Activated CD4-positive, CD25-positive, alpha-beta regulatory T cell treated with anti-CD3 and anti-CD28 coated beads, Interleukin-2, amount 50 U/mL, for 16 hours (primary cell): ENCODE measurements around the gene ZKSCAN8.

Experiments
- DNase-seq: peaks from one replicate; pipeline ENCODE4 v3.0.0-alpha.2; 2020; ENCODE audit warnings: low read depth, low spot score

The ZKSCAN8 gene

GRCh38 chr6:28139860-28140543 is 1.7 kb upstream of the ZKSCAN8 start:
- no peak for DNase-seq

DNA sequence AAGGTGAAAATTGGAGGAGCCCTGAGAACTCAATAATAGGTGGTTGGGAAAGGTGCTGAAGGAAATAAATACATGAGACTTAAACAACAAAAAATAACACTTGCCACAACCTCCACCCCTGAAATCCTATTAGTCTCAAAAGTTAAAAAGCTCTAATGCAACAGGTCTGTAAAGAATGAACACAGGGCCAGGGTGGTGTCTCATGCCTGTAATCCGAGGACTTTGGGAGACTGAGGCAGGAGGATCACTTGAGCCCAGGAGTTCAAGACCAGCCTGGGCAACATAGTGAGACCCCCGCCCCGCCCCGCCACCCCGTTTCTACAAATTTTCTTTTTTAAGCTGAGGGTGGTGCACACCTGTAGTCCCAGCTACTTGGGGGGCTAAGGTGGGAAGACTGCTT is 1.1 kb upstream of the ZKSCAN8 start:
- no peak for DNase-seq

- no peak for DNase-seq
Observed at GRCh38 chr6:28142446-28142845, 763 bp downstream of the ZKSCAN8 start.

GRCh38 chr6:28145231-28145630 is 3.5 kb downstream of the ZKSCAN8 start:
- DNase-seq, result no peak

DNA sequence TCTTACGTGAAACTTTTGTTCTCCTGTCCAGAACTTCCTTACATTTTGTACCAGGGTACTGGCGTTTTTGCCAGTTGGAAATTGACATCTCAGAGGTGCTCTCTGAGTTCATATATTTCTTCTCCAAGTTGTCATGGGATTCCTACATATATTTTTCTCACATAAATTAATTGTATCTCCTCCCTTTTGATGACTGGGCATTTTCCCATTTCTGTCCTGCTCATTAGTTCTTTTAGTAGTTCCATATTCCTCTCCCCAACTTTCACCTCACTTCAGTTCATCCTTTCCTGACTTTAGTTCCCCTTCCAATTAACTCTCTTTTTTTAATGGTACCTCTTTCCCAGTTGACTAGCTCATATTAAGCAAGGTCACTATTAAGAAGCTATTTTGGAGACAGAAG is 10.8 kb downstream of the ZKSCAN8 start:
- no peak for DNase-seq

DNA sequence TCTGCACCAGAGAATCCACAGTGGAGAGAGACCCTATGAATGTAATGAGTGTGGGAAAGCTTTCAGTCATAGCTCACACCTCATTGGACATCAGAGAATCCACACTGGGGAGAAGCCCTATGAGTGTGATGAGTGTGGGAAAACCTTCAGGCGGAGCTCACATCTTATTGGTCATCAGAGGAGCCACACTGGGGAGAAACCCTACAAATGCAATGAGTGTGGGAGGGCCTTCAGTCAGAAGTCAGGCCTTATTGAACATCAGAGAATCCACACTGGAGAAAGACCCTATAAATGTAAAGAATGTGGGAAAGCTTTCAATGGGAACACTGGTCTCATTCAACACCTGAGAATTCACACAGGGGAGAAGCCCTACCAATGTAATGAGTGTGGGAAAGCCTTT is 11.9 kb downstream of the ZKSCAN8 start:
- DNase-seq, result no peak

- no peak for DNase-seq
Observed at GRCh38 chr6:28154357-28154756, 12.7 kb downstream of the ZKSCAN8 start.

DNA sequence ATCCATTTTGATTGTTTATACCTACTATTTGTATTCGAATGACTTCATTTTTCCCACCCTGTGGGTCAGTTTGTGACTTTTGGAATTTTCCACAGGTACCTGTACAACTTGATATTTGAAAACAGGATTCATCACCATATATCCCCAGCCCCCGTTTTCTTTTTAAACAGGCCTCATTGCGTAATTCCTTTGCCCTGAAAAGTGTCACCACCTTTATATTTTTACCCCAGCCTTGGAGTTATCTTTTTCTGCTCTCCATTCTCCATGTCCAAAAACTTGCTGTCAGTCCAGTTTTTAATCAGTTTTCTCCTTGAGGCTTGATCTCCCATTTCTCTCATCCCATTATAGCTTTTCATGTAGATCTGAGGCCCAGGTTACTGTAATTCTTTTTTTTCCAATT is 16.6 kb downstream of the ZKSCAN8 start:
- DNase-seq, result no peak

DNA sequence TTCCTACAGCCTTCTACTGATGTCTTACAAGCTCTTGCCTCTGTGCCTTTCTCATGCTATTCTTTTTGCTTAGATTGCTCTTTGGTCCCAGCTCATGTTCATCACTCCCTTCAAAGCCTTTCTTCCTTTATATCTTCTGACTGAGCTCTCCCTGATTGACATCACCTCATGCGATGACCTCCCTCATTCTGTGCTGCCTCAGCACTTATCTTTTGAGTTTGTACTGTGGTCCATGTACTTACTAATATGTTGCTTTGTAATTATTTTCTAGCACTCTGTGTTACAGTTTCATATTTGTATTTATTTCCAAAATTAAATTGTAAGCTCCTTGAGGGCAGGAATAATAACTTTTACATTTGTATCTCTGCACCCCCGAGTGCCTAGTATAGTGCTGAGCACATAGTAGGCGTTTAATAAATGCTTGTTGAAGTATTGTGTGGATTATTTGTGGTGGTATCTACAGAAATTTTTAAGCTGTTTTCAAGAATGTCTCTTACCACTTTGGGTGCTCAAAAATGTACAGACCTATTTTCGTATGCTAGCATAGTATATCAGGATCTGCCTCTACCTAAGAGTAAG is 17.4 kb downstream of the ZKSCAN8 start:
- no peak for DNase-seq

GRCh38 chr6:28160233-28160632 is 18.6 kb downstream of the ZKSCAN8 start:
- DNase-seq, result no peak

- peak; percentile 68 for DNase-seq
Observed at GRCh38 chr6:28161410-28162079, 19.9 kb downstream of the ZKSCAN8 start.

DNA sequence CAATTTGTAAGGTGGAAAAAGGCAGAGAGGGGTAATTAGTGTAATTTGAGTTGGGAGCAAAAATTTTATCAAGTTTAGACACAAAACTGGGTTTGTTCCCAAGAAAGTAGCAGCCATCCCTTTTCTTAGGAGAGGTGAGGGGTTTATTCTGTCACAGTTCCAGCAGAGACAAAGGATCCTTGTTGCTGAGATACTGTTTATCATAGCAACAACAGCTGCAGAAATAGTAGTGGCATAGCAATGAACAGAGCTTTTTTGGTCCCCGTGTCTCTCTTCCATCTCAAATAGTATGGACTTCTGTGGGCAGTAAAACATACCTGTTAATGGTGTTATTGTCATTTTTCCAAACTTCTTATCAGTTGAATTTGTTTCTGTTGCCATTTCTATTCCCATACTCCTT is 23.9 kb downstream of the ZKSCAN8 start:
- DNase-seq, result no peak

GRCh38 chr6:28167068-28167467 is 25.4 kb downstream of the ZKSCAN8 start:
- no peak for DNase-seq

DNA sequence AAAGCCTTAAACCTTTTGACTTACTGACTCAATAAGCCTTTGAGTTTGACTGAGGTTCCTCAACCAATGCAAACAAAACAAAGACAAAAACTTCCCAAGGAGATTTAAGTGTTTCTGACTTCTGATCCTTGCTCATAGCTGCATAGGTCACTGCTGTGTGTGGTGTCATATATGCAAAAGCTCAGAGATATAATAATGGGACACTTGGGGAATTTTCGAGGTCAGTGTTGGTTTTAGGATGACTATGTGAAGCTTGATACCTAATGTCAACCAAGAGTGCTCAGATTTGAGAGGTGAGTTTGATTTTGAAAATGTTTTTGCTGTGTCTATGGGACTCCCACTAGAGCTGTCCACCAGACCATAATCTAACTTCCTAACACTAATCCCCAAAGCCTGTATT is 26.2 kb downstream of the ZKSCAN8 start:
- DNase-seq, result no peak

DNA sequence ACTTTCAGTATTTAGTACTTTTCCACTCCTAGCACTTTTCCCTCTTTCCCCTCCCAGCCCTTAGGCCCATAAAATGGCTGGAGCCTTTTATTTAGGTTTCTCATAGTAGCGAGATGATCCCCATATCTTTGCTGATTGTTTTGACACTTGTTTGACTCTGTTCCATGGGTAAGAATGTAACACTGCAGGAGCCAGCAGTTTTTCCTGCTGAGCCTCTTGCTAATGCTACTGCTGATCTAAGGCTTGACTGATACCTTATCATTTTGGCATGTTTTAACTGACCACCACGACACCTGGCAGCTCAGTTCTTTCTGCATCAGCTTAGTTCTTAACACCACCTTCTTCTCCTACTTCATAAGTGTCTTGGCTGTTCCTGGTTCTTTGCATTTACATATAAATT is 29.6 kb downstream of the ZKSCAN8 start:
- DNase-seq, result no peak

- no peak for DNase-seq
Observed at GRCh38 chr6:28172006-28172405, 30.3 kb downstream of the ZKSCAN8 start.

- DNase-seq, result no peak
Observed at GRCh38 chr6:28176373-28176772, 34.7 kb downstream of the ZKSCAN8 start.

DNA sequence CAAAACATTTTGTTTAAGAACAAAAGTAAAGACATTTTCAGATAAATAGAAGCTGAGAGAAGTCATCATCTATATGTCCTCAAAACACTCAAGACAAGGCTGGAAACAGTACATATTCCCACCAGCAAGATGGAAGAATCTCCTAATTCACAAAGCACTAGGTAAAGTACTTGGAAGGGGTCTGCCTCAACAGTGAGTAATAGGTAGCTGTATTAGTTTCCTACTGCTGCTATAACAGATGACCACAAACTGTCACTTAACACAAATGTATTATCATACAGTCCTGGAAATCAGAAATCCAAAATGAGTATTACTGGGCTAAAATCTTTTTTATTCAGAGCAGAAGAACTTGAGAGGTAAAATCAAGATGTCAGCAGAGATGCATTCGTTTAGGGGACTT is 40.6 kb downstream of the ZKSCAN8 start:
- DNase-seq, result no peak

DNA sequence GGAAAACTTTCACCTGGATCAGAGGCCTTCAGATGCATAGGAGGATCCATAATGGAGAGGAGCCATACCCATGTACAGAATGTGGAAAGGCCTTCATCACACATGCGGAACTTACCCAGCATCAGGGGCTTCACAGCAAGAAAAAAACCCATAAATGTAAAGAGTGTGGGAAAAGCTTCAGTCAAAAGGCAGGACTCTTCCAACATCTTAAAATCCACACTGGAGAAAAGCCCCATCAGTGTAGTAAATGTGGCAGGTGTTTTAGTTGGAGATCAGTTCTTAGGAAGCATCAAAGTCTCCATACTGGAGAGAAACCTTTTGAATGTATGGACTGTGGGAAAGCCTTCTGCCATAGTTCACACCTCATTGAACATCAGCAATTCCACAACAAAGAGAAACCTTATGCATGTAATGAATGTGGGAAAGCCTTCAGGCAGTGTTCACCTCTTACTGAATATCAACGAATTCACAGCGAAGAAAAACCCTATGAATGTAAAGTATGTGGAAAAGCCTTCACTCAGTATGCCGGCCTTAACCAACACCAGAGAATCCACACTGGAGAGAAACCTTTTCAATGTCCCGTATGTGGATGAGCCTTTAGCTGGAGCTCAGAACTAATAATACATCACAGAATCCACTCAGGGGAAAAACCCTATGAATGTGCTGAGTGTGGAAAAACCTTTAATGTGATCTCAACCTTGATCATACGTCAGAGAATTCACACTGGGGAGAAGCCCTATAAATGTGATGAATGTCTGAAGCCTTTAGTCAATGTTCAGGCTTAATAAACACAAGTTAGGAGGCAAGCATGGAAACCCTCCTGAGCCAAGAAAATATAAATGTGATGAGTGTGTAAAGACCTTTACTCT is 46.7 kb downstream of the ZKSCAN8 start:
- no peak for DNase-seq

DNA sequence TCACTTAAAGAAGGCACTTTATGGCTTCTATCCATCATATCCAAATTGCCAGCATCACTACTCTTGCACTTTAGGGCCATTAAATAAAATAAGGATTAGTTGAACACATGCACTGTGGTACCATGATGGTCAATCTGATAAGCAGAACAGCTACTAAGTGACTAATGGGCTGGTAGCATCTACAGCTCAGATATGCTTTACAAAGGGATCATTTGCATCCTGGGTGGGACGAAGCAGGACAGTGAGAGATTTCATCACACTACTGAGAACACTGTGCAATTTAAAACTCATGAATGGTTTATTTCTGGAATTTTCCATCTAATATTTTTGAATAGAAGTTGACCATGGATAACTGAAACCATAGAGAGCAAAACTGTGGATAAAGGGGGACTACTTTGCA is 58.3 kb downstream of the ZKSCAN8 start:
- no peak for DNase-seq

DNA sequence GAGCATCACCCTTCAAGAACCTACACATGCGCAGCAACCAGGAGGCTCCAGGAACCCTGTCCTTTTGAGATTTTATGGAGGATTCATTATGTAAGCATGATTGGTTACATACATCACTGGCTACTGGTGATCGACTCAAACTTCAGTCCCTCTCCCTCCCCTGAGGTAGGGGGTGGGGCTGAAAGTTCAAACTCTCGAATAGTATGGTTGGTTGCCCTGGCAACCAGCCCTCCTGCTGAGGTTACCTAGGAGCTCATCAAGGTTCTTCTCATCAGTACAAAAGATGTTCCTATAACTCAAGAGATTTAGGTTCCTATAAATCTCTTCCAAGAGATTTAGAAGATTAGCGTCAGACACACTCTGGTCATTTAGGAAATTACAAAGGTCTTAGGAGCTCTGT is 61.5 kb downstream of the ZKSCAN8 start:
- DNase-seq, result no peak

DNA sequence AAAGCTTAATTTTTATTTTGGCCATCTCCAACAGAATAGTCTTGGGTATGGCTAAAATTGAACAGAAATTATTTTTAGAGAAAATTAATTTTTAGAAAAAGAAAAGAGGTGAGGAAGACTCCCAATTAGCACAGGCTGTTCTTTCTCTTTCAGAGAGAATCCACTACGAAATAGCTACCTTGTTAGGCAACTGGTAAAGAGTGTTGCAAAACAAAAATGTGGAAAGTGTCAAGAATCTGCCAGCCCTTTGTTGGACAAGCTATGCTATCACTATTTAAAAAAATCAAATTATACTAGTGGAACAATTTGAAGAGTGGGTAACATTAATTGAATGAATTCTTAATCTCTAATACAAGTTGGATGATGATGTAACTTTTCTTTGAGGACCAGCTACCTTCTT is 64.2 kb downstream of the ZKSCAN8 start:
- DNase-seq, result no peak
